Measurements from ENCODE around the gene SAE1. TPM values are rescaled to one million over a fixed set of nuclear protein-coding genes. Genes with fewer than 3 reads are reported as not detected.

SAE1 gene
- polyA plus RNA-seq, 3 donors = 28.3 to 54.2 (median 46.5) TPM

DNA sequence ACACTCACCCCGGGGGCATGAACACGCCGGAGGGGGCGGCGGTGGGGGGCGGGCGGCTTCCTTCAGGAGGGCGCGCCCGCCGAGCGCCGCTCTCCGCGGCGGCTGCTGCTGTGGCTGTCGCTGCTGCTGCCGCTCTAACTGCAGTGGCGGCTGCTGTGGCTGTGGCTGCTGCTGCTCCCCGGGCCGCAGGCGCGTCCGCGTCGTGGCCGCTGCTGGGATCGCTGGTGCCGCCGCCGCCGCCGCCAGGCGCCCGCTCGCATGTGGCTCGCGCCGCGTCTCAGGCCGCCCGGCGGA is 100.2 kb downstream of the SAE1 start, which contains the start of gene BBC3:
TSS of gene BBC3 (minus strand) at position 279 of the 294 bp plus-strand sequence. CDS start 2,768 bp downstream, outside the sequence.
- H3K4me3 ChIP-seq (replicated peaks in 1 of 3; ENCODE audit: low read depth in 2 of 3, low read length in 3 of 3) = peak within 1 kb of the TSS; percentile 69 to 99 (median 83)
- peak within 1 kb of the TSS; percentile 50 to 92 (median 85) for H3K27ac Mint-ChIP-seq
- peaks cover 0 to 5% (median 2%) of the 10 kb centered on the region in 7 donors for H3K9me3 Mint-ChIP-seq
- peak within 1 kb of the TSS; percentile 81 to 92 for H3K4me3 Mint-ChIP-seq
- H4K20me1 ChIP-seq (ENCODE audit: insufficient read depth, low read length) = peaks cover 19% of the 10 kb centered on the region
- under 1% methylated on average over 42 of the region's 43 CpGs for WGBS (ENCODE audit: insufficient coverage)
- H3K4me1 ChIP-seq (ENCODE audit: control insufficient read depth in 1 of 2, insufficient read depth in 2 of 2, low read length in 2 of 2) = peaks cover 47 to 57% of the 10 kb centered on the region in 2 donors
- H3K36me3 ChIP-seq (replicated peaks in 1 of 2; ENCODE audit: control insufficient read depth in 1 of 2, insufficient read depth in 2 of 2, low read length in 2 of 2) = no peaks in the 10 kb centered on the region
- H3K79me2 ChIP-seq (ENCODE audit: insufficient read depth, low read length) = peaks cover 14% of the 10 kb centered on the region
- peak within 1 kb of the TSS; percentile 78 for H2AFZ ChIP-seq (ENCODE audit: insufficient read depth, low read depth, low read length, poor library complexity, severe bottlenecking)
- H3K9me3 ChIP-seq (replicated peaks in 1 of 2; ENCODE audit: control insufficient read depth in 1 of 2, insufficient read depth in 1 of 2, low read length in 2 of 2) = no peaks in the 10 kb centered on the region
- intact Hi-C loops (cut with micrococcal nuclease) = loop anchor here (1.0 to 2.0 kb wide), 2 partner anchors 13 to 20 kb away; no protein-coding TSS in a partner anchor
- H3K4me2 ChIP-seq (replicated peaks; ENCODE audit: extremely low read depth, low read length, poor library complexity, severe bottlenecking) = peak within 1 kb of the TSS; percentile 82
- no peaks in the 10 kb centered on the region for H3K36me3 Mint-ChIP-seq
- no peak for DNase-seq
- peaks cover 0 to 15% of the 10 kb centered on the region in 2 donors for H3K27me3 ChIP-seq (ENCODE audit: control insufficient read depth in 2 of 2, insufficient read depth in 2 of 2, low read length in 2 of 2)
- H3K27me3 Mint-ChIP-seq (ENCODE audit: low read depth in 3 of 3) = peaks cover 25 to 40% (median 31%) of the 10 kb centered on the region in 3 donors
- TF ChIP-seq CTCF (IDR thresholded peaks at IDR 0.05) = no peak
- H3K4me1 Mint-ChIP-seq = peaks cover 24% of the 10 kb centered on the region
- peak within 1 kb of the TSS; percentile 20 to 96 for H3K27ac ChIP-seq (ENCODE audit: low read depth in 1 of 2, low read length in 2 of 2)
- H3K9ac ChIP-seq (ENCODE audit: insufficient read depth, low read length, poor library complexity, severe bottlenecking) = peak within 1 kb of the TSS; percentile 89

DNA sequence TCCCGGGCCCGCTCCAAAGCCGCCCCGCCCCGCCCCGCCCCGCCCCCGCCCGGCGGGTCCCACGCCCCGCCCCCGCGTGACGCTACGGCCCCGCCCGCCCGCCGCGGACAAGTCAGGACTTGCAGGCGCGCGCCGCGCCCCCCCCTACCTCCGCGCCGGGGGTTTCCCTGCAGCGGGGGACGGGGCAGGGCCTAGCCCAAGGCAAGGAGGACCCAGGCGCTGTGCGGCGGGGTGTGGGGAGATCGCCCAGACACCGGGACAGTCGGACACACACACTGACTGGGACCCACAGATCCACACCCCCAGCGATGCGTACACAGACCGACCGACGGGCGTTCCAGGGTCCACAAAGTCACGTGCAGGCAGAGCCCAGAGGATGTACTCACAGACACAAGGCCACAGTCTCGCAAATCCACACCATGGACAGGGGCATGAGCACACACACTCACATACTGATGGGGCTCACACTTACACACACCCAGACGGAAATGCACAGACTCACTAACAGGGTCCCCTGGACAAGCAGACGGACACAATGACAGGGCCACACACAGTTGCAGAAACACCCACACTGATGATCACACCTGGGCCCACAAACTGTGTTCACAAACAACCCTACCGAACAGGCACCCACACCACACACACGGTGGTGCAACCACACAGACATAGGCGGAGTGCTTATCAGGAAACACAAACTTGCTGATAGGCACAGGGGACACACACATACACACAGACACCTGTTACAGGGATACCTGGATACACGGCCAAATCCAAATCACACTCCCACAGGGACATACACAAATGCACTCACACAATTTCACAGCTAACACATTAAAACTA is 100.8 kb downstream of the SAE1 start:
- WGBS (ENCODE audit: insufficient coverage) = 8% methylated on average over 30 of the region's 51 CpGs
- Histone ChIP-seq H2AFZ (ENCODE audit: insufficient read depth, low read depth, low read length, poor library complexity, severe bottlenecking) (peak overlapping the region; percentile 78), H4K20me1 (ENCODE audit: insufficient read depth, low read length) (peaks cover 19% of the 10 kb centered on the region), H3K4me1 (ENCODE audit: control insufficient read depth in 1 of 2, insufficient read depth in 2 of 2, low read length in 2 of 2) (peaks cover 47 to 53% of the 10 kb centered on the region in 2 donors), H3K27me3 (ENCODE audit: control insufficient read depth in 2 of 2, insufficient read depth in 2 of 2, low read length in 2 of 2) (peaks cover 0 to 21% of the 10 kb centered on the region in 2 donors), H3K4me2 (replicated peaks; ENCODE audit: extremely low read depth, low read length, poor library complexity, severe bottlenecking) (peak overlapping the region; percentile 82), H3K9ac (ENCODE audit: insufficient read depth, low read length, poor library complexity, severe bottlenecking) (peak overlapping the region; percentile 64), H3K27ac (ENCODE audit: low read depth in 1 of 2, low read length in 2 of 2) (peak overlapping the region; percentile 20 to 78), H3K4me3 (replicated peaks in 1 of 3; ENCODE audit: low read depth in 2 of 3, low read length in 3 of 3) (peak overlapping the region; percentile 47 to 99 (median 50)), H3K9me3 (replicated peaks in 1 of 2; ENCODE audit: control insufficient read depth in 1 of 2, insufficient read depth in 1 of 2, low read length in 2 of 2) (no peaks in the 10 kb centered on the region), H3K36me3 (replicated peaks in 1 of 2; ENCODE audit: control insufficient read depth in 1 of 2, insufficient read depth in 2 of 2, low read length in 2 of 2) (no peaks in the 10 kb centered on the region), H3K79me2 (ENCODE audit: insufficient read depth, low read length) (peaks cover 14% of the 10 kb centered on the region)
- H3K27me3 Mint-ChIP-seq (ENCODE audit: low read depth in 3 of 3) = peaks cover 29 to 46% (median 36%) of the 10 kb centered on the region in 3 donors
- TF ChIP-seq CTCF (IDR thresholded peaks at IDR 0.05) = no peak
- no peaks in the 10 kb centered on the region for H3K36me3 Mint-ChIP-seq
- H3K9me3 Mint-ChIP-seq = peaks cover 0 to 5% (median 2%) of the 10 kb centered on the region in 7 donors
- DNase-seq = peak; percentile 76 to 91 (median 87)
- H3K4me1 Mint-ChIP-seq = peaks cover 24% of the 10 kb centered on the region
- peak overlapping the region; percentile 50 to 92 (median 85) for H3K27ac Mint-ChIP-seq
- H3K4me3 Mint-ChIP-seq = peak overlapping the region; percentile 81 to 92
- intact Hi-C loops (cut with micrococcal nuclease) = loop anchor here in 1 of 2 donors (2.0 kb wide), 1 partner anchor 21 kb away; no protein-coding TSS in a partner anchor
